Measurements from ENCODE around the gene DDX28. TPM values are rescaled to one million over a fixed set of nuclear protein-coding genes. Genes with fewer than 3 reads are reported as not detected.
"Not testable (repeated sequence)": the region's sequence is repeated elsewhere in the genome, so short reads cannot be mapped to it uniquely, and the experiment has no call there.

DDX28 gene
- total and polyA plus RNA-seq, 4 donors = 3.6 to 5.3 (median 4.6) TPM

DNA sequence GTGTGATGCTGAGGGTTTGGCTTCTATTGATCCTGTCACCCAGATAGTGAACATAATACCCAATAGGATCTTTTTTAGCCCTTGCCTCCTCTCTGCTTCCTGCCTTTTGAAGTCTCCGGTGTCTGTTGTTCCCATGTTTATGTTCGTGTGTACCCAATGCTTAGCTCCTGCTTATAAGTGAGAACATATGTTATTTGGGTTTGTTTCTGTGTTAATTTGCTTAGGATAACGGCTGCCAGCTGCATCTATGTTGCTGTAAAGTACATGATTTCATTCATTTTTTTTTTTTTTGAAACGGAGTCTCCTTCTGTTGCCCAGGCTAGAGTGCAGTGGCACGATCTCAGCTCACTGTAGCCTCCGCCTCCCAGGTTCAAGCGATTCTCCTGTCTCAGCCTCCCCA is 23.1 kb upstream of the DDX28 start:
- no peak for ATAC-seq (ENCODE audit: low FRiP score)
- Histone ChIP-seq H3K27ac (ENCODE audit: low read depth in 1 of 2, low read length in 2 of 2) (no peak overlapping the region), H3K9me3 (ENCODE audit: control insufficient read depth, low read length) (no peaks in the 10 kb centered on the region), H3K4me1 (ENCODE audit: control insufficient read depth in 1 of 2, insufficient read depth in 2 of 2, low read length in 2 of 2) (peaks cover 0 to 2% of the 10 kb centered on the region in 2 donors), H3K36me3 (ENCODE audit: control insufficient read depth in 1 of 2, insufficient read depth in 2 of 2, low read length in 1 of 2) (peaks cover 4 to 6% of the 10 kb centered on the region in 2 donors), H3K27me3 (ENCODE audit: control insufficient read depth in 1 of 2, insufficient read depth in 2 of 2, low read length in 1 of 2) (no peaks in the 10 kb centered on the region), H3K4me3 (ENCODE audit: low read length in 2 of 2) (no peak overlapping the region)
- DNase-seq = no peak
- intact Hi-C loops (cut with DNase I) = no loop called here
- 85 to 86% methylated on average over 7 of the region's 7 CpGs for WGBS, 2 donors

- WGBS, 2 donors = 92 to 93% methylated on average over 2 of the region's 2 CpGs
- no peaks in the 10 kb centered on the region for H3K27me3 ChIP-seq (ENCODE audit: control insufficient read depth in 1 of 2, insufficient read depth in 2 of 2, low read length in 1 of 2)
- no peaks in the 10 kb centered on the region for H3K9me3 ChIP-seq (ENCODE audit: control insufficient read depth, low read length)
- no peak overlapping the region for H3K27ac ChIP-seq (ENCODE audit: low read depth in 1 of 2, low read length in 2 of 2)
- H3K36me3 ChIP-seq (ENCODE audit: control insufficient read depth in 1 of 2, insufficient read depth in 2 of 2, low read length in 1 of 2) = no peaks in the 10 kb centered on the region
- no peaks in the 10 kb centered on the region for H3K4me1 ChIP-seq (ENCODE audit: control insufficient read depth in 1 of 2, insufficient read depth in 2 of 2, low read length in 2 of 2)
- intact Hi-C loops (cut with DNase I) = loop anchor here (2.0 to 5.0 kb wide), 2 partner anchors 49 to 224 kb away; no protein-coding TSS in a partner anchor
- ATAC-seq (ENCODE audit: low FRiP score) (no peak), DNase-seq (no peak)
- no peak overlapping the region for H3K4me3 ChIP-seq (ENCODE audit: low read length in 2 of 2)
Measured at GRCh38 chr16:68041783-68042182, 18.8 kb upstream of the DDX28 start.

DNA sequence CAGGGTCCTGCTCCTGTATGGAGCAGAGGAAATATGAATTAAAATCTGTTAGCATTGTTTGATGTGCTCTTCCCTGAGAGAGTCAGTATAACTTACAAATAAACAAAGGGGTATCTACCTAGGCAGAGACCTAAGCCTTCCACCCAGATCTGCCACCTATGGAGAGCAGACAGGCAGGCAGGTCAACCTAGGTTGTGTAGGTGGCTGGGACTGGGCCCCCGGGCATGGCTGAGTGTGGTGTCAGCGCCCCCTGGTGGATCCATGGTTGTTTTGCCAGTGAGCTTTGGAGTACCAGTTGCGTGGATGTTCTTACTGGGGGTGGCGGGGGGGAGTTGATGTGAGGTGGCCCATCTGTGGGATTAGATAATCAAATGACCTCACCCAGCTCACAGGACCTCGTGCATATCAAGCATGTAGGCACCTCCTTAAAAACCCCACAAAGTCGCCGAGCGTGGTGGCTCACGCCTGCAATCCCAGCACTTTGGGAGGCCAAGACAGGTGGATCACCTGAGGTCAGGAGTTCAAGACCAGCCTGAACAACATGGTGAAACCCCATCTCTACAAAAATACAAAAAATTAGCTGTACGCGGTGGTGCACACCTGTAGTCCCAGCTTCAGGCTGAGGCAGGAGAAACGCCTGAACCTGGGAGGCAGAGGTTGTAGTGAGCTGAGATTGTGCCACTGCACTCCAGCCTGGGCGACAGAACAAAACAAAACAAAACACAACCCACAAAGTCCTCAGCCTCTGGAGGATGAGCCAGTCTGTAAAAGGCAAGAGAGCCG is 17.7 kb upstream of the DDX28 start:
- H3K4me1 ChIP-seq (ENCODE audit: control insufficient read depth in 1 of 2, insufficient read depth in 2 of 2, low read length in 2 of 2) = no peaks in the 10 kb centered on the region
- DNase-seq (peak; percentile 85 to 95), ATAC-seq (ENCODE audit: low FRiP score) (peak; percentile 93)
- no peaks in the 10 kb centered on the region for H3K9me3 ChIP-seq (ENCODE audit: control insufficient read depth, low read length)
- no peaks in the 10 kb centered on the region for H3K36me3 ChIP-seq (ENCODE audit: control insufficient read depth in 1 of 2, insufficient read depth in 2 of 2, low read length in 1 of 2)
- no peak overlapping the region for H3K4me3 ChIP-seq (ENCODE audit: low read length in 2 of 2)
- H3K27me3 ChIP-seq (ENCODE audit: control insufficient read depth in 1 of 2, insufficient read depth in 2 of 2, low read length in 1 of 2) = no peaks in the 10 kb centered on the region
- intact Hi-C loops (cut with DNase I) = loop anchor here (2.0 to 5.0 kb wide), 2 partner anchors 48 to 223 kb away; no protein-coding TSS in a partner anchor
- no peak overlapping the region for H3K27ac ChIP-seq (ENCODE audit: low read depth in 1 of 2, low read length in 2 of 2)
- 63 to 64% methylated on average over 14 of the region's 14 CpGs for WGBS, 2 donors

DNA sequence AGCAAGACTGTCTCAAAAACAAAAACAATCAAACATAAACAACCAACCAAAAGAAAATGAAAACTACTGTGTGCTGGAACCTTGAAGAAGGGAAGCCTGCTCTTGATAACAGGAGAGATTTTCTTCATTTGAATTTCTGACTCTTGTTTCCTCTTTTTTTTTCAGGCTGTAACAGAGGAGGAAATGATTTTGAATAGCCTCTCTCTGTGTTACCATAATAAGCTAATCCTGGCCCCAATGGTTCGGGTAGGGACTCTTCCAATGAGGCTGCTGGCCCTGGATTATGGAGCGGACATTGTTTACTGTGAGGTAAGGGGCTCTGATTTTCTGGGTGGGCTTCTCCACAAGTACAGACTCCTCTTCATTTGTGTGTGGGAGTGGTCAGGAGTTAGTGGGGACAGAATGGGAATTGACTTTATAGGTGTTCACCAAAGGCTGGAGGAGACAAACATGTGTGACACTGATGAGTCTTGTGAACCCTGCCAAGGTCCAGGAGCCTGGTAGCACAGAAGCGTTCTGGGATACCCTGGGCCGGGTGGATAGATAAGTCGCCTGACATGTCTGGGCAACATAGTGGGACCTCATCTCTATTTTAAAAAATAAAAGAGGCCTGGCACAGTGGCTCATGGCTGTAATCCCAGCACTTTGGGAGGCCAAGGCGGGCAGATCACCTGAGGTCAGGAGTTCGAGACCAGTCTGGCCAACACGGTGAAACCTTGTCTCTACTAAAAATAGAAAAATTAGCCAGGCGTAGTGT is 15.0 kb upstream of the DDX28 start:
- intact Hi-C loops (cut with DNase I) = no loop called here
- ATAC-seq (ENCODE audit: low FRiP score) = no peak

GRCh38 chr16:68035227-68035626 is 12.2 kb upstream of the DDX28 start:
- Histone ChIP-seq H3K9me3 (ENCODE audit: control insufficient read depth, low read length) (no peaks in the 10 kb centered on the region), H3K36me3 (ENCODE audit: control insufficient read depth in 1 of 2, insufficient read depth in 2 of 2, low read length in 1 of 2) (no peaks in the 10 kb centered on the region), H3K4me3 (ENCODE audit: low read length in 2 of 2) (no peak overlapping the region), H3K27ac (ENCODE audit: low read depth in 1 of 2, low read length in 2 of 2) (no peak overlapping the region), H3K4me1 (ENCODE audit: control insufficient read depth in 1 of 2, insufficient read depth in 2 of 2, low read length in 2 of 2) (no peaks in the 10 kb centered on the region), H3K27me3 (ENCODE audit: control insufficient read depth in 1 of 2, insufficient read depth in 2 of 2, low read length in 1 of 2) (no peaks in the 10 kb centered on the region)
- intact Hi-C loops (cut with DNase I) = no loop called here
- ATAC-seq (ENCODE audit: low FRiP score) (no peak), DNase-seq (no peak)
- WGBS, 2 donors = 83 to 95% methylated on average over 2 of the region's 2 CpGs

More for the DNA sequence above, 15.0 kb upstream of the DDX28 start:
- no peaks in the 10 kb centered on the region for H3K9me3 ChIP-seq (ENCODE audit: control insufficient read depth, low read length)
- H3K4me1 ChIP-seq (ENCODE audit: control insufficient read depth in 1 of 2, insufficient read depth in 2 of 2, low read length in 2 of 2) = no peaks in the 10 kb centered on the region
- 90% methylated on average over 9 of the region's 9 CpGs for WGBS, 2 donors
- no peaks in the 10 kb centered on the region for H3K27me3 ChIP-seq (ENCODE audit: control insufficient read depth in 1 of 2, insufficient read depth in 2 of 2, low read length in 1 of 2)
- no peak overlapping the region for H3K4me3 ChIP-seq (ENCODE audit: low read length in 2 of 2)
- DNase-seq = peak in 1 of 2 donors; percentile 28
- H3K27ac ChIP-seq (ENCODE audit: low read depth in 1 of 2, low read length in 2 of 2) = no peak overlapping the region
- H3K36me3 ChIP-seq (ENCODE audit: control insufficient read depth in 1 of 2, insufficient read depth in 2 of 2, low read length in 1 of 2) = no peaks in the 10 kb centered on the region

DNA sequence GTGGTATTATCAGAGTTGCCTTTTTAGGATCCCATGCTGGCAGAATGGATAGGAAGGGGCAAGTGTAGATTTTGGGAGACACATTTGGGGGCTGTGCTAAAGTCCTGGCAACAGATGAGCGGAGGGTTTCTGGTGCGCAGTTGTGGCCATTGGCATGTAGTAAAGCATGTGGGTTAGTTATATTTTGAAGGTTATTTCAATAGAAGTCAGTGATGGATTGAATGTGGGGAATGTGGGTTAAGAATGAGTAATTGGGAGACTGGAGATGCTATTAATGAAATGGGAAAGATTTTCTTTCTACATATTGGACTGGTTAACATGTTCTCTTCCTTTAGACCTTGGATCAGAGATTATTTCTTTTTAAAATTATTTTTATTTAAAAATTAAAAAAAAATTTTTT is 10.1 kb upstream of the DDX28 start:
- Histone ChIP-seq H3K9me3 (ENCODE audit: control insufficient read depth, low read length) (no peaks in the 10 kb centered on the region), H3K36me3 (ENCODE audit: control insufficient read depth in 1 of 2, insufficient read depth in 2 of 2, low read length in 1 of 2) (peaks cover 0 to 4% of the 10 kb centered on the region in 2 donors), H3K27ac (ENCODE audit: low read depth in 1 of 2, low read length in 2 of 2) (no peak overlapping the region), H3K27me3 (ENCODE audit: control insufficient read depth in 1 of 2, insufficient read depth in 2 of 2, low read length in 1 of 2) (no peaks in the 10 kb centered on the region), H3K4me1 (ENCODE audit: control insufficient read depth in 1 of 2, insufficient read depth in 2 of 2, low read length in 2 of 2) (no peaks in the 10 kb centered on the region), H3K4me3 (ENCODE audit: low read length in 2 of 2) (no peak overlapping the region)
- peak in 1 of 2 donors; percentile 15 for DNase-seq
- intact Hi-C loops (cut with DNase I) = no loop called here
- WGBS, 2 donors = 88% methylated on average over 2 of the region's 2 CpGs
- ATAC-seq (ENCODE audit: low FRiP score) = no peak

DNA sequence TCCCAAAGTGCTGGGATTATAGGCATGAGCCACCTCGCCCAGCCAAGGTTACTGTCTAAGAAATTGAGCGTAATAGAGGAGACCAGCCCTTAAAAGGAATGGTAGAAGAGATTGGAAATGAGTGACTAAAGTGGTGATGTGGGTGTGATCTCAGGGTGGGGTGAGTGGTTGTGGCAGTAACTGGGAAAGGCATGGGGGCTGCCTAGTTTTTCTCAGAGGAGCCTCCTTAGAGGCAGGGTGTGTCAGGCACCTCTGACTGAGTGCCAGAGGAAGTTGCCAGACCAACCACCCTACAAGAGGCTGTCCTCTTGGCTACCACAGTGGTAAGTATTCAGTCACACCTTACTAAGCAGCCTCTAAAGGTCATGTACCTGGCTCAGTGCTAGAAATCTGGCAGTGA is 8.9 kb upstream of the DDX28 start:
- H3K36me3 ChIP-seq (ENCODE audit: control insufficient read depth in 1 of 2, insufficient read depth in 2 of 2, low read length in 1 of 2) = peaks cover 0 to 4% of the 10 kb centered on the region in 2 donors
- no peak overlapping the region for H3K4me3 ChIP-seq (ENCODE audit: low read length in 2 of 2)
- WGBS, 2 donors = 94 to 96% methylated on average over 2 of the region's 2 CpGs
- intact Hi-C loops (cut with DNase I) = no loop called here
- no peaks in the 10 kb centered on the region for H3K9me3 ChIP-seq (ENCODE audit: control insufficient read depth, low read length)
- ATAC-seq (ENCODE audit: low FRiP score) = no peak
- H3K4me1 ChIP-seq (ENCODE audit: control insufficient read depth in 1 of 2, insufficient read depth in 2 of 2, low read length in 2 of 2) = no peaks in the 10 kb centered on the region
- H3K27ac ChIP-seq (ENCODE audit: low read depth in 1 of 2, low read length in 2 of 2) = no peak overlapping the region
- DNase-seq = peak in 1 of 2 donors; percentile 2
- no peaks in the 10 kb centered on the region for H3K27me3 ChIP-seq (ENCODE audit: control insufficient read depth in 1 of 2, insufficient read depth in 2 of 2, low read length in 1 of 2)

- 84 to 89% methylated on average over 6 of the region's 6 CpGs for WGBS, 2 donors
- H3K4me1 ChIP-seq (ENCODE audit: control insufficient read depth in 1 of 2, insufficient read depth in 2 of 2, low read length in 2 of 2); intact Hi-C loops (cut with DNase I); H3K27me3 ChIP-seq (ENCODE audit: control insufficient read depth in 1 of 2, insufficient read depth in 2 of 2, low read length in 1 of 2); H3K27ac ChIP-seq (ENCODE audit: low read depth in 1 of 2, low read length in 2 of 2); H3K9me3 ChIP-seq (ENCODE audit: control insufficient read depth, low read length); DNase-seq; H3K36me3 ChIP-seq (ENCODE audit: control insufficient read depth in 1 of 2, insufficient read depth in 2 of 2, low read length in 1 of 2); H3K4me3 ChIP-seq (ENCODE audit: low read length in 2 of 2): not testable (repeated sequence)
- ATAC-seq (ENCODE audit: low FRiP score) = peak; percentile 38
Measured at GRCh38 chr16:68030108-68030507, 7.1 kb upstream of the DDX28 start.

Measured in aorta (tissue), 5 donors.